H1 (cell line): ENCODE measurements around the gene ZMIZ1.

Experiments used
- ATF2 ChIP-seq: IDR thresholded peaks from 2 replicates; pipeline ENCODE4 v1.6.1; 2012; ENCODE audit warnings: low read length, inconsistent platforms
- CHD2 ChIP-seq: IDR thresholded peaks from 2 replicates; pipeline ENCODE4 v1.6.1; 2012; ENCODE audit warnings: low read length, improper control_type of control experiment
- CREB1 ChIP-seq: IDR thresholded peaks from 2 replicates; pipeline ENCODE4 v1.6.1; 2012; ENCODE audit warnings: inconsistent platforms
- CTCF ChIP-seq, 3 experiments: IDR thresholded peaks; 1 replicate in 2 of 3; 2 replicates in 1 of 3; pipeline versions ENCODE4 v1.5.1 to v1.6.1; 2011; ENCODE audit warnings: low read length in 3 of 3, mild to moderate bottlenecking in 3 of 3, inconsistent platforms in 2 of 3, low read depth in 1 of 3, moderate library complexity in 1 of 3; ENCODE audit not compliant: insufficient read depth in 1 of 3; ENCODE audit errors: control extremely low read depth in 1 of 3
- EGR1 ChIP-seq: IDR thresholded peaks from 2 replicates; pipeline ENCODE4 v1.6.1; 2011; ENCODE audit warnings: low read depth, low read length, borderline replicate concordance
- MAFK ChIP-seq: IDR thresholded peaks from 2 replicates; pipeline ENCODE4 v1.6.1; 2012; ENCODE audit warnings: low read depth, mild to moderate bottlenecking, improper control_type of control experiment, low read length
- NANOG ChIP-seq: IDR thresholded peaks from 2 replicates; pipeline ENCODE4 v1.6.1; 2011; ENCODE audit warnings: low read length, low read depth, mild to moderate bottlenecking, inconsistent platforms; ENCODE audit not compliant: insufficient read depth, poor library complexity, severe bottlenecking
- POLR2A ChIP-seq, 2 experiments: IDR thresholded peaks; 1 replicate in 1 of 2; 2 replicates in 1 of 2; pipeline ENCODE4 v1.6.1; 2011; ENCODE audit warnings: low read depth in 2 of 2, low read length in 2 of 2, mild to moderate bottlenecking in 2 of 2; ENCODE audit errors: control extremely low read depth in 1 of 2
- SUZ12 ChIP-seq: fragments of 200-600 bp; sonication (generic); IDR thresholded peaks from 2 replicates; pipeline ENCODE4 v1.6.1; 2012; ENCODE audit warnings: mild to moderate bottlenecking, inconsistent platforms, low read length, moderate library complexity, mixed read lengths
- YY1 ChIP-seq: IDR thresholded peaks from 2 replicates; pipeline ENCODE4 v1.6.1; 2011; ENCODE audit warnings: low read depth, mild to moderate bottlenecking, low read length
- TF ChIP-seq, protein P1 (sequence below): IDR thresholded peaks from 2 replicates; pipeline ENCODE4 v1.6.1; 2012; ENCODE audit warnings: inconsistent platforms

DNA sequence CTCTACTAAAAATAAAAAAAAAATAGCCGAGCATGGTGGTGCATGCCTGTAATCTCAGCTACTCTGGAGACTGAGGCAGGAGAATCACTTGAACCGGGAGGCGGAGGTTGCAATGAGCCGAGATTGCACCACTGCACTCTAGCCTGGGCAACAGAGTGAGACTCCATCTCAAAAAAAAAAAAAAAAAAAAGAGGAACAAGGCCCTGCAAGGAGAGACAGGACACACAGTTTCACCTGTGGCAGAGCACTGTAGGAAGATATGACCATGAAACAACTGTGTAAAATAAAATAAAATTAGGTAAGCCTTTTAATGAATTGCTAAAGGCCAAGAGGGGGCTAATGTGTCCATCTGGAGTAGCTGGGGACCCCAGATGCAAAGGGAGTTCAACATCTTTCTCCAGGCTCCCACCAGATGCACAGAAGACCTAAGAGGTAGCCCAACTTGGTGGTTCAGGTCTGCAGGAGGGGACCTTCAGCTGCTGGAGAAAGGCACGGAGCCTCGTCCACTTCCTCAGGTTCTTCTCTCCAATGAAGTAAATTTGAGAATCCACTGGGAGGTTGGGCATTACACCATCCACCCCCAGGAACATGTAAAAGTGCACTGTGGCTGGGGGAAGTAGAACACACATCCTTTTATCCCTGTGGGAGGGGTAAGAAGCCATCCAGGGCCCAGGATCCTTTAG lies 291.2 kb downstream of the ZMIZ1 start:
- TF ChIP-seq CTCF (IDR thresholded peaks at IDR 0.05; ENCODE audit: control extremely low read depth in 1 of 3, insufficient read depth in 1 of 3, low read depth in 1 of 3, low read length in 3 of 3) (no peak), POLR2A (IDR thresholded peaks at IDR 0.05; ENCODE audit: control extremely low read depth in 1 of 2, low read depth in 2 of 2, low read length in 2 of 2) (no peak), MAFK (no peak), ATF2 (no peak), CHD2 (no peak), CREB1 (no peak), YY1 (no peak), EGR1 (no peak), SUZ12 (no peak), NANOG (no peak)
- TF ChIP-seq, protein P1, sequence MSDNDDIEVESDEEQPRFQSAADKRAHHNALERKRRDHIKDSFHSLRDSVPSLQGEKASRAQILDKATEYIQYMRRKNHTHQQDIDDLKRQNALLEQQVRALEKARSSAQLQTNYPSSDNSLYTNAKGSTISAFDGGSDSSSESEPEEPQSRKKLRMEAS, result no peak
